Measurements from ENCODE around the gene OTUD1. TPM values are rescaled to one million over a fixed set of nuclear protein-coding genes. Genes with fewer than 3 reads are reported as not detected.

Gene OTUD1
- total and polyA plus RNA-seq, 2 experiments from 2014 or later, result 31.7 to 38.5 TPM

DNA sequence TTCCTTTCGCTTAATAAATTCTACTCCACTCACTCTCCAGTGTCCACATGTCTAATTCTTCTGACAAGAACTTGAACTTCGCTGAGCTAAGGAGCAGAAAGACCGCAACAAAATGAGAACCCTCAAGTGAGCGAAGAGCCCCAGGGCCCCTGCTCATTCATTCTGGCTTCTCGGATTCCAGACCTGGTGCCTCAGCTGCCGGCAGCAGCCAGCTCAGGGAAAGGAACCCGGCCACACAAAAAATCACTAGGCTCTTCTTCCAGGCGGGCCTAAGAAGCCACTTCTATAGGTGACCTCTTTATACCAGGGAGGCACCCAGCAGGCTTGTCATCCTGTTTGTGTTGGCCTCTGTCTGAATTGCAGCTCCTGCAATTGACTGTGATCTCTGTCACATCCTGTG lies 33.3 kb downstream of the OTUD1 start:
- no peaks in the 10 kb centered on the region for H3K79me2 ChIP-seq
- no peaks in the 10 kb centered on the region for H3K4me1 ChIP-seq (ENCODE audit: insufficient read depth)
- TF ChIP-seq, protein P1, sequence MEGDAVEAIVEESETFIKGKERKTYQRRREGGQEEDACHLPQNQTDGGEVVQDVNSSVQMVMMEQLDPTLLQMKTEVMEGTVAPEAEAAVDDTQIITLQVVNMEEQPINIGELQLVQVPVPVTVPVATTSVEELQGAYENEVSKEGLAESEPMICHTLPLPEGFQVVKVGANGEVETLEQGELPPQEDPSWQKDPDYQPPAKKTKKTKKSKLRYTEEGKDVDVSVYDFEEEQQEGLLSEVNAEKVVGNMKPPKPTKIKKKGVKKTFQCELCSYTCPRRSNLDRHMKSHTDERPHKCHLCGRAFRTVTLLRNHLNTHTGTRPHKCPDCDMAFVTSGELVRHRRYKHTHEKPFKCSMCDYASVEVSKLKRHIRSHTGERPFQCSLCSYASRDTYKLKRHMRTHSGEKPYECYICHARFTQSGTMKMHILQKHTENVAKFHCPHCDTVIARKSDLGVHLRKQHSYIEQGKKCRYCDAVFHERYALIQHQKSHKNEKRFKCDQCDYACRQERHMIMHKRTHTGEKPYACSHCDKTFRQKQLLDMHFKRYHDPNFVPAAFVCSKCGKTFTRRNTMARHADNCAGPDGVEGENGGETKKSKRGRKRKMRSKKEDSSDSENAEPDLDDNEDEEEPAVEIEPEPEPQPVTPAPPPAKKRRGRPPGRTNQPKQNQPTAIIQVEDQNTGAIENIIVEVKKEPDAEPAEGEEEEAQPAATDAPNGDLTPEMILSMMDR (IDR thresholded peaks at IDR 0.05; ENCODE audit: poor library complexity), result no peak
- no peak for TF ChIP-seq EZH2 (IDR thresholded peaks at IDR 0.05; ENCODE audit: borderline replicate concordance)
- TF ChIP-seq EZH2phosphoT487 (IDR thresholded peaks at IDR 0.05; ENCODE audit: low read depth, severe bottlenecking, unreplicated experiment), result no peak
- H3K4me3 ChIP-seq, result no peak overlapping the region
- 68% methylated on average over 8 of the region's 8 CpGs for WGBS (ENCODE audit: low lambda C conversion rate, missing lambda C conversion rate)
- no peaks in the 10 kb centered on the region for H4K20me1 ChIP-seq (ENCODE audit: insufficient read depth, poor library complexity, severe bottlenecking)
- no peak overlapping the region for H2AFZ ChIP-seq
- DNase-seq (ENCODE audit: low spot score), result no peak
- H3K27me3 ChIP-seq, result no peaks in the 10 kb centered on the region
- no peak overlapping the region for H3K4me2 ChIP-seq
- H3K36me3 ChIP-seq (replicated peaks; ENCODE audit: insufficient read depth, low read depth), result no peaks in the 10 kb centered on the region
- no peak overlapping the region for H3K27ac ChIP-seq
- H3K9me3 ChIP-seq (ENCODE audit: low read depth), result no peaks in the 10 kb centered on the region
- no peaks in the 10 kb centered on the region for H3K9me2 ChIP-seq (replicated peaks; ENCODE audit: insufficient read depth)

DNA sequence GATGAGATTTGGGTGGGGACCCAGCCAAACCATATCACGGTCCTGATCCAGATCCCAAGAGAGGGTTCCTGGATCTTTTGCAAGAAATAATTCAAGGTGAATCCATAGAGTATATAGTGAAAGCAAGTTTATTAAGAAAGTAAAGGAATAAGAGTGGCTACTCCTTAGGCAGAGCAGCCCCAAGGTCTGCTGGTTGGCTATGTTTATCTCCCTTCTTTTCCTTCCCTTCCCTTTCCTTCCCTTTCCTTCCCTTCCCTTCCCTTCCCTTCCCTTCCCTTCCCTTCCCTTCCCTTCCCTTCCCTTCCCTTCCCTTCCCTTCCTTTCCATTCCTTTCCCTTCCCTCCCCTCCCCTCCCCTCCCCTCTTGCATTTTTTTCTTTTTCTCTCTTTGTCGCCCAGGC lies 35.2 kb downstream of the OTUD1 start:
- Histone ChIP-seq H4K20me1 (ENCODE audit: insufficient read depth, poor library complexity, severe bottlenecking) (no peaks in the 10 kb centered on the region), H3K79me2 (no peaks in the 10 kb centered on the region), H3K4me1 (ENCODE audit: insufficient read depth) (no peaks in the 10 kb centered on the region), H3K27me3 (no peaks in the 10 kb centered on the region), H2AFZ (no peak overlapping the region), H3K27ac (no peak overlapping the region), H3K9me3 (ENCODE audit: low read depth) (no peaks in the 10 kb centered on the region), H3K4me3 (no peak overlapping the region), H3K4me2 (no peak overlapping the region), H3K36me3 (replicated peaks; ENCODE audit: insufficient read depth, low read depth) (no peaks in the 10 kb centered on the region), H3K9me2 (replicated peaks; ENCODE audit: insufficient read depth) (no peaks in the 10 kb centered on the region)
- DNase-seq (ENCODE audit: low spot score), result no peak
- TF ChIP-seq, protein P1 (IDR thresholded peaks at IDR 0.05; ENCODE audit: poor library complexity), result no peak
- no peak for TF ChIP-seq EZH2 (IDR thresholded peaks at IDR 0.05; ENCODE audit: borderline replicate concordance)
- TF ChIP-seq EZH2phosphoT487 (IDR thresholded peaks at IDR 0.05; ENCODE audit: low read depth, severe bottlenecking, unreplicated experiment), result no peak
- WGBS (ENCODE audit: low lambda C conversion rate, missing lambda C conversion rate), result 100% methylated on average over 2 of the region's 2 CpGs

DNA sequence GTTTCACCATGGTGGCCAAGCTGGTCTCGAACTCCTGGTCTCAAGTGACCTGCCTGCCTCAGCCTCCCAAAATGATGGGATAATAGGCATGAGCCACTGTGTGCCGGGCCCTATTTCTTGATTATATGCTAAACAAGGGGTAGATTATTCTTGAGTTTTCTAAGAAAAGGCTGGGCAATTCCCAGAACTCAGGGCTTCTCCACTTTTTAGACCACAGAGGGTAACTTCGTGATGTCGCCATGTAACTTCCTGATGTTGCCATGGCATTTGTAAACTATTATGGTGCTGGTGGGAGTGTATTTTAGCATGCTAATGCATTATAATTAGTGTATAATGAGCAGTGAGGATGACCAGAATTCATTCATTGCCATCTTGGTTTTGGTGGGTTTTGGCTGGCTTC lies 35.8 kb downstream of the OTUD1 start:
- DNase-seq (ENCODE audit: low spot score), result no peak
- no peak overlapping the region for H3K4me2 ChIP-seq
- 93% methylated on average over 4 of the region's 4 CpGs for WGBS (ENCODE audit: low lambda C conversion rate, missing lambda C conversion rate)
- H3K4me3 ChIP-seq, result no peak overlapping the region
- no peak overlapping the region for H3K27ac ChIP-seq
- H3K4me1 ChIP-seq (ENCODE audit: insufficient read depth), result no peaks in the 10 kb centered on the region
- H3K9me2 ChIP-seq (replicated peaks; ENCODE audit: insufficient read depth), result no peaks in the 10 kb centered on the region
- no peaks in the 10 kb centered on the region for H3K36me3 ChIP-seq (replicated peaks; ENCODE audit: insufficient read depth, low read depth)
- no peak overlapping the region for H2AFZ ChIP-seq
- no peaks in the 10 kb centered on the region for H3K27me3 ChIP-seq
- TF ChIP-seq EZH2phosphoT487 (IDR thresholded peaks at IDR 0.05; ENCODE audit: low read depth, severe bottlenecking, unreplicated experiment) (no peak), EZH2 (IDR thresholded peaks at IDR 0.05; ENCODE audit: borderline replicate concordance) (no peak)
- TF ChIP-seq, protein P1 (IDR thresholded peaks at IDR 0.05; ENCODE audit: poor library complexity), result no peak
- no peaks in the 10 kb centered on the region for H3K79me2 ChIP-seq
- no peaks in the 10 kb centered on the region for H3K9me3 ChIP-seq (ENCODE audit: low read depth)
- no peaks in the 10 kb centered on the region for H4K20me1 ChIP-seq (ENCODE audit: insufficient read depth, poor library complexity, severe bottlenecking)

DNA sequence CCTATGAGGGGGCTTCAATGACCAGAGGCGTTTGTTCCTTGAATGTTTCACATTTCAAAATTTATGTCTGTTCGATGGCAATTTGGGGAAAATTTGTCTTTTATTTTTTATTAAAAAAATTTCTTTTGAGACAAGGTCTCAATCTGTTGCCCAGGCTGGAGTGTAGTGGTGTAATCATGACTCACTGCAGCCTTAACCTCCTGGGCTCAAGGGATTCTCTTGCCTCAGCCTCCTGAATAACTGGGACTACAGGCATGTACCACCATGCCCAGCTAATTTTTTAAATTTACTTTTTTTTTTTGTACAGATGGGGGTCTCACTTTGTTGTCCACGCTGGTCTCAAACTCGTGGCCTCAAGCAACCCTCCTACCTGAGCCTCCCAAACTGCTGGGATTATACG lies 39.7 kb downstream of the OTUD1 start:
- 95% methylated on average over 5 of the region's 5 CpGs for WGBS (ENCODE audit: low lambda C conversion rate, missing lambda C conversion rate)
- H3K36me3 ChIP-seq (replicated peaks; ENCODE audit: insufficient read depth, low read depth), result no peaks in the 10 kb centered on the region
- no peak overlapping the region for H3K4me3 ChIP-seq
- no peak overlapping the region for H3K27ac ChIP-seq
- TF ChIP-seq, protein P1 (IDR thresholded peaks at IDR 0.05; ENCODE audit: poor library complexity), result no peak
- TF ChIP-seq EZH2 (IDR thresholded peaks at IDR 0.05; ENCODE audit: borderline replicate concordance) (no peak), EZH2phosphoT487 (IDR thresholded peaks at IDR 0.05; ENCODE audit: low read depth, severe bottlenecking, unreplicated experiment) (no peak)
- no peaks in the 10 kb centered on the region for H3K79me2 ChIP-seq
- H3K9me2 ChIP-seq (replicated peaks; ENCODE audit: insufficient read depth), result no peaks in the 10 kb centered on the region
- DNase-seq (ENCODE audit: low spot score), result no peak
- no peak overlapping the region for H2AFZ ChIP-seq
- no peak overlapping the region for H3K4me2 ChIP-seq
- no peaks in the 10 kb centered on the region for H3K4me1 ChIP-seq (ENCODE audit: insufficient read depth)
- H4K20me1 ChIP-seq (ENCODE audit: insufficient read depth, poor library complexity, severe bottlenecking), result no peaks in the 10 kb centered on the region
- no peaks in the 10 kb centered on the region for H3K9me3 ChIP-seq (ENCODE audit: low read depth)
- H3K27me3 ChIP-seq, result no peaks in the 10 kb centered on the region

All from hepatocyte (in vitro differentiated cells).